NB4 (cell line): ENCODE results near the gene ADCYAP1R1.
"Not testable (repeated sequence)": the region's sequence is repeated elsewhere in the genome, so short reads cannot be mapped to it uniquely, and the experiment has no call there.

Experiments used
- DNase-seq: peaks from one replicate; pipeline ENCODE4 v3.0.0; 2010; ENCODE audit warnings: low read depth
- H3K4me3 ChIP-seq: one replicate; pipeline ENCODE4 v1.5.1; 2011; ENCODE audit warnings: mild to moderate bottlenecking, low read depth, low read length, moderate library complexity
- CTCF ChIP-seq: IDR thresholded peaks from one replicate; pipeline ENCODE4 v1.5.1; 2012; ENCODE audit warnings: low read depth, low read length
- MAX ChIP-seq: IDR thresholded peaks from 2 replicates; pipeline ENCODE4 v1.6.1; 2011; ENCODE audit warnings: low read depth, low read length
- MYC ChIP-seq: IDR thresholded peaks from 2 replicates; pipeline ENCODE4 v1.6.1; 2011; ENCODE audit warnings: low read depth, low read length
- POLR2A ChIP-seq: IDR thresholded peaks from 2 replicates; pipeline ENCODE4 v1.6.1; 2011; ENCODE audit warnings: mild to moderate bottlenecking; ENCODE audit not compliant: insufficient read length; ENCODE audit errors: extremely low read depth

ADCYAP1R1 gene

GRCh38 chr7:31146030-31146429 is 93.9 kb downstream of the ADCYAP1R1 start:
- TF ChIP-seq MAX, result no peak
- TF ChIP-seq POLR2A, result no peak
- no peak for TF ChIP-seq CTCF
- no peak for TF ChIP-seq MYC
- no peak for DNase-seq
- no peak overlapping the region for H3K4me3 ChIP-seq

- no peak for DNase-seq
- H3K4me3 ChIP-seq, result no peak overlapping the region
- no peak for TF ChIP-seq POLR2A
- no peak for TF ChIP-seq CTCF
- TF ChIP-seq MYC, result no peak
- no peak for TF ChIP-seq MAX
These were observed 94.4 kb downstream of the ADCYAP1R1 start for GRCh38 chr7:31146538-31146937.

- no peak for DNase-seq
- no peak for TF ChIP-seq MYC
- TF ChIP-seq POLR2A, result no peak
- TF ChIP-seq MAX, result no peak
- TF ChIP-seq CTCF, result no peak
- no peak overlapping the region for H3K4me3 ChIP-seq
These were observed 99.7 kb downstream of the ADCYAP1R1 start for GRCh38 chr7:31151849-31152248.

GRCh38 chr7:31153318-31153717 is 101.2 kb downstream of the ADCYAP1R1 start:
- DNase-seq, result not testable (repeated sequence)

GRCh38 chr7:31160941-31161340 is 108.8 kb downstream of the ADCYAP1R1 start:
- no peak for TF ChIP-seq POLR2A
- no peak for TF ChIP-seq MAX
- no peak for TF ChIP-seq MYC
- TF ChIP-seq CTCF, result no peak
- DNase-seq, result no peak
- no peak overlapping the region for H3K4me3 ChIP-seq

More at GRCh38 chr7:31153318-31153717, 101.2 kb downstream of the ADCYAP1R1 start:
- H3K4me3 ChIP-seq, result not testable (repeated sequence)
